Caki2 (cell line): Measurements from ENCODE around the gene VWDE. TPM values are rescaled to one million over a fixed set of nuclear protein-coding genes. Genes with fewer than 3 reads are reported as not detected.
"Not testable (repeated sequence)": the region's sequence is repeated elsewhere in the genome, so short reads cannot be mapped to it uniquely, and the experiment has no call there.

Experiments used
- DNase-seq: peaks from one replicate; pipeline ENCODE4 v3.0.0-alpha.2; 2015; ENCODE audit warnings: low read depth
- in situ Hi-C: cut with HindIII; loops from 2 replicates; pipeline ENCODE4 v1.10.0; 2016; ENCODE audit warnings: low sequenced_read_pairs, low pct_unique_long_range_greater_than_20kb, mixed read lengths
- total RNA-seq: library from RNA; depleted of rRNA; stranded (reverse); fragments of >200 nt; shearing (Covaris generic); gene quantifications from 2 replicates; pipeline ENCODE4 v1.2.3, GENCODE V29; 2014; ENCODE audit warnings: low replicate concordance; rRNA removed

The VWDE gene
- 3.8 and 4.1 TPM in 2 replicates for total RNA-seq

- peak; percentile 83 for DNase-seq
- in situ Hi-C loops = no loop called here
These were observed at the start of gene VWDE for GRCh38 chr7:12403287-12404181. VWDE (minus strand) TSS chr7:12403865; CDS start chr7:12403716, 149 bp downstream.

GRCh38 chr7:12453136-12453535 lies 49.5 kb upstream of the VWDE start:
- in situ Hi-C loops, DNase-seq: not testable (repeated sequence)

GRCh38 chr7:12450615-12451014 lies 47.0 kb upstream of the VWDE start:
- in situ Hi-C loops = no loop called here

GRCh38 chr7:12444785-12445184 lies 41.1 kb upstream of the VWDE start:
- no peak for DNase-seq
- in situ Hi-C loops = no loop called here

More at GRCh38 chr7:12450615-12451014, 47.0 kb upstream of the VWDE start:
- DNase-seq = no peak

- in situ Hi-C loops = no loop called here
These were observed 36.6 kb upstream of the VWDE start for GRCh38 chr7:12440229-12440628.

GRCh38 chr7:12436896-12437535 lies 33.4 kb upstream of the VWDE start:
- in situ Hi-C loops = no loop called here
- no peak for DNase-seq

More at GRCh38 chr7:12440229-12440628, 36.6 kb upstream of the VWDE start:
- DNase-seq = no peak

GRCh38 chr7:12436126-12436525 lies 32.5 kb upstream of the VWDE start:
- in situ Hi-C loops = no loop called here
- no peak for DNase-seq

GRCh38 chr7:12434012-12434642 lies 30.5 kb upstream of the VWDE start:
- no peak for DNase-seq
- in situ Hi-C loops = no loop called here

- DNase-seq = no peak
- in situ Hi-C loops = no loop called here
These were observed 28.4 kb upstream of the VWDE start for GRCh38 chr7:12431886-12432556.

GRCh38 chr7:12425311-12425710 lies 21.6 kb upstream of the VWDE start:
- DNase-seq = no peak
- in situ Hi-C loops = no loop called here

GRCh38 chr7:12423997-12424745 lies 20.5 kb upstream of the VWDE start:
- in situ Hi-C loops = no loop called here
- no peak for DNase-seq

- no peak for DNase-seq
- in situ Hi-C loops = no loop called here
These were observed 19.8 kb upstream of the VWDE start for GRCh38 chr7:12423355-12423996.

GRCh38 chr7:12422554-12423320 lies 19.1 kb upstream of the VWDE start:
- no peak for DNase-seq
- in situ Hi-C loops = no loop called here

GRCh38 chr7:12418452-12418851 lies 14.8 kb upstream of the VWDE start:
- in situ Hi-C loops = no loop called here
- DNase-seq = no peak

GRCh38 chr7:12415072-12415471 lies 11.4 kb upstream of the VWDE start:
- in situ Hi-C loops = no loop called here

GRCh38 chr7:12412407-12412806 lies 8.7 kb upstream of the VWDE start:
- in situ Hi-C loops = no loop called here
- no peak for DNase-seq

More at GRCh38 chr7:12415072-12415471, 11.4 kb upstream of the VWDE start:
- no peak for DNase-seq

GRCh38 chr7:12410523-12410922 lies 6.9 kb upstream of the VWDE start:
- in situ Hi-C loops = no loop called here
- no peak for DNase-seq
